Epithelial cell of proximal tubule (primary cell): ENCODE data around the gene RYR2. TPM values are rescaled to one million over a fixed set of nuclear protein-coding genes. Genes with fewer than 3 reads are reported as not detected.

Experiments
- DNase-seq: peaks from one replicate; pipeline ENCODE4 v3.0.0-alpha.2; 2011; ENCODE audit warnings: low read depth
- H3K4me3 ChIP-seq: 2 replicates; pipeline ENCODE4 v1.5.1; 2011; ENCODE audit warnings: low read depth, mild to moderate bottlenecking, low read length
- total RNA-seq: library from RNA; depleted of rRNA; stranded (reverse); fragments of >200 nt; gene quantifications from 2 replicates; pipeline ENCODE4 v1.2.3, GENCODE V29; 2015
- TF ChIP-seq, protein P1 (sequence below): conservative IDR thresholded peaks from 2 replicates; pipeline ENCODE4 v1.5.1; 2012; ENCODE audit warnings: low read depth, mild to moderate bottlenecking, low read length

The RYR2 gene
- total RNA-seq, 1 donor from 2014 or later: 0.63 TPM

GRCh38 chr1:237737938-237738610 lies 696.1 kb downstream of the RYR2 start:
- H3K4me3 ChIP-seq: no peak overlapping the region
- no peak for DNase-seq
- TF ChIP-seq, protein P1, sequence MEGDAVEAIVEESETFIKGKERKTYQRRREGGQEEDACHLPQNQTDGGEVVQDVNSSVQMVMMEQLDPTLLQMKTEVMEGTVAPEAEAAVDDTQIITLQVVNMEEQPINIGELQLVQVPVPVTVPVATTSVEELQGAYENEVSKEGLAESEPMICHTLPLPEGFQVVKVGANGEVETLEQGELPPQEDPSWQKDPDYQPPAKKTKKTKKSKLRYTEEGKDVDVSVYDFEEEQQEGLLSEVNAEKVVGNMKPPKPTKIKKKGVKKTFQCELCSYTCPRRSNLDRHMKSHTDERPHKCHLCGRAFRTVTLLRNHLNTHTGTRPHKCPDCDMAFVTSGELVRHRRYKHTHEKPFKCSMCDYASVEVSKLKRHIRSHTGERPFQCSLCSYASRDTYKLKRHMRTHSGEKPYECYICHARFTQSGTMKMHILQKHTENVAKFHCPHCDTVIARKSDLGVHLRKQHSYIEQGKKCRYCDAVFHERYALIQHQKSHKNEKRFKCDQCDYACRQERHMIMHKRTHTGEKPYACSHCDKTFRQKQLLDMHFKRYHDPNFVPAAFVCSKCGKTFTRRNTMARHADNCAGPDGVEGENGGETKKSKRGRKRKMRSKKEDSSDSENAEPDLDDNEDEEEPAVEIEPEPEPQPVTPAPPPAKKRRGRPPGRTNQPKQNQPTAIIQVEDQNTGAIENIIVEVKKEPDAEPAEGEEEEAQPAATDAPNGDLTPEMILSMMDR: no peak

GRCh38 chr1:237740846-237741245 lies 698.9 kb downstream of the RYR2 start:
- TF ChIP-seq, protein P1: no peak
- peak; percentile 69 for DNase-seq

GRCh38 chr1:237745545-237745944 lies 703.6 kb downstream of the RYR2 start:
- no peak overlapping the region for H3K4me3 ChIP-seq
- DNase-seq: no peak
- TF ChIP-seq, protein P1: no peak

More at GRCh38 chr1:237740846-237741245, 698.9 kb downstream of the RYR2 start:
- no peak overlapping the region for H3K4me3 ChIP-seq

GRCh38 chr1:237748171-237748960 lies 706.4 kb downstream of the RYR2 start:
- H3K4me3 ChIP-seq: no peak overlapping the region
- TF ChIP-seq, protein P1: no peak
- DNase-seq: no peak

DNA sequence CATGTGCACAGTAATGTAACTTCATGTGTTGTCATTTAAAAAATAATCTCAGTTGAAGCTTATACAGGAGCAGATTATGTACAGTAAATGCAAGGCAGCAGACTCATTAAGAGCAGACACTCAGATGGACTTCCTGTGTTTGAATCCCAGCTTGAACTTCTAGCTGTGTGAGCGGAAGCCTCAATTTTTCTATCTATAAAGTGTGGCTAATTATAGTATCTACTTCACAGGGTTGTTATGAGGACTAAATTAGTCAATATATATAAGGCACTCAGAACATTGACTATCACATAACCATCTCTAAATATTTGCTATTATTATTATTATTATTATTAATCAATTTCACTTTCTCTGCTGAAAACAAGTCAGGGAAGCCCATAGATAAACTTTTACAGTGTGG lies 707.1 kb downstream of the RYR2 start:
- TF ChIP-seq, protein P1: no peak
- H3K4me3 ChIP-seq: no peak overlapping the region
- DNase-seq: no peak

DNA sequence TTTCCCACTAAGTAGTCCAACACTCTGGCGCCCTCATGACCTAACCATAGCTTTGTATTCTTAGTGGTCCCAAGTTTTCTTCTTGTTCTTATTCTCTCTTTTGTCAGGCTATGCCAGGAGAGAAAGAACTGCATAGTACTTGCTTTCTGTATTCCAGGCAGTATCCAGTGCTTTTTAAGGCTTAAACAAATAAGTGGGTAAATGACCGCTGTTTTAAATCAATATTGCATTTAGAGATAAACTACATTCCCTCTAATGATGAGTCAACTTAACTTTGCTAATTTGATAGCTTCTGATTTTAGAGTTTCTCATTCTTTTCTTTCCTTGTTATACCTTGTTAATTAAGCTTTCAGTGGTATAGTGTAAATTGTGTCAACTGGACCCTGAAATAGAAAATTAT lies 709.1 kb downstream of the RYR2 start:
- DNase-seq: no peak
- no peak overlapping the region for H3K4me3 ChIP-seq
- TF ChIP-seq, protein P1: no peak
